Measurements from ENCODE around the gene KCNG1.
A peak's percentile ranks its signal among the peaks of the same experiment; 100 is the strongest.

GRCh38 chr20:50957798-50958614 is 64.9 kb downstream of the KCNG1 start, which contains the start of gene DPM1:
- TF ChIP-seq POLR2A (IDR thresholded peaks at IDR 0.05) (peak; percentile 91), EP300 (IDR thresholded peaks at IDR 0.05) (no peak)
